ENCODE measurements around the gene RARA.
"Not testable (repeated sequence)": the region's sequence is repeated elsewhere in the genome, so short reads cannot be mapped to it uniquely, and the experiment has no call there.

Gene RARA

DNA sequence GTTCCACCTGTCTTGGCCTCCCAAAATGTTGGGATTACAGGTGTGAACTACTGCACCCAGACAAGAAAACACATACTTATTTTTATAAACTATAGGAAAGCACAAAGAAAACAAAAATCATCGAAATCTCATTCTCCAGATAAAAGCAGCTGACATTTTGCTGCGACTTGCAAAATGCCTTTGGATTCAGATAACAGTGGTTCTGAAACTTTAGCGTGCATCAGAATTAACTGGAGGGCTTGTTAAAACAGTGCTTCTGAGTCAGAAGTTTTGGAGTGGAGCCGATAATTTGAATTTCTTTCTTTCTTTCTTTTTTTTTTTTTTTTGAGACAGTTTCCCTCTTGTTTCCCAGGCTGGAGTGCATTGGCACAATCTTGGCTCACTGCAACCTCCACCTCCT lies 73.3 kb downstream of the RARA start:
- no peak for DNase-seq

DNA sequence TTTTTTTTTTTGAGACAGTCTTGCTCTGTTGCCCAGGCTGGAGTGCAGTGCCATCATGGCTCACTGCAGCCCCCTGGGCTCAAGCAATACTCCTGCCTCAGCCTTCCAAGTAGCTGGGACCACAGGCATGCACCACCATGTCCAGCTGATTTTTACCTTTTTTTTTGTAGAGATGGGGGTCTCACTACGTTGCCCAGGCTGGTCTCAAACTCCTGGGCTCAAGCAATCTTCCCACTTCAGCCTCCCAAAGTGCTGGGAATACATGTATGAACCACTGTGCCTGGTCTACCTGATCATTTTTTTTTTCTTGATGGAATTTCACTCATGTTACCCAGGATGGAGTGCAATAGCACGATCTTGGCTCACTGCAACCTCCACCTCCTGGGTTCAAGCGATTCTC lies 77.6 kb downstream of the RARA start:
- not testable (repeated sequence) for DNase-seq

DNA sequence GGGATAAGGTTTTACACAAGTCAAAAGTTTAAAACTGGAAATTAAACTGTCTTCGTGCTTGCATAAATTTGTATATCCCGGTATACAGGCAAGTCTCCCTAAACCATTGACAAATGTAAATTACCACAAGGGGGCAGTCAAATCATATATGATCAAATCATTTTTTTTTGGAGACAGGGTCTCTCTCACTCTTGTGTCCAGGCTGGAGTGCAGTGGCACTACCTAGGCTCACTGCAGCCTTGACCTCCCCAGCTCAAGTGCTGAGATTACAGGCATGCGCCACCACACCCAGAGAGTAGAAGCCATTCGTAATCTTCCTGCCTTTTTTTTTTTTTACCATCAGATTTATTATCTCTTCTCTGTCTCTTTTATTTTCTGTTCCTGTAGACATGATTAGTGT lies 90.2 kb downstream of the RARA start:
- DNase-seq: peak; percentile 31

DNA sequence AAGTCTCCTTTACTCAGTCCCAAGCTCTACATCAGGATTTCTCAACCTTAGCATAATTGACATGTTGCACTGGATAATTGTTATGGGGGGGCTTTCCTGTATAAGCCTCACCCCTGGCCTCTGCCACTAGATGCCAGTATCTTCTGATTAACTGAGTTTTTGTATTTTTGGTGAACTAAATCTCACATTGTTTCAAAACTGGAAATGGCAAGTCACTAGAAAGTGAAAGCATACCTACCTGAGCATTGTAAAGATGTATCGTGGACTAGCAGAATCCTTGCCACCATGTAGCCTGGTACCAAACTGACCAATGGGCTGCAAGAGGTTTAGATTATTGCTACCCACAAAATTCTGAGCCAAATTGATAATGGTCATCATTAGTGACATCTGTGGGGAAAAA lies 93.7 kb downstream of the RARA start:
- DNase-seq: no peak

DNA sequence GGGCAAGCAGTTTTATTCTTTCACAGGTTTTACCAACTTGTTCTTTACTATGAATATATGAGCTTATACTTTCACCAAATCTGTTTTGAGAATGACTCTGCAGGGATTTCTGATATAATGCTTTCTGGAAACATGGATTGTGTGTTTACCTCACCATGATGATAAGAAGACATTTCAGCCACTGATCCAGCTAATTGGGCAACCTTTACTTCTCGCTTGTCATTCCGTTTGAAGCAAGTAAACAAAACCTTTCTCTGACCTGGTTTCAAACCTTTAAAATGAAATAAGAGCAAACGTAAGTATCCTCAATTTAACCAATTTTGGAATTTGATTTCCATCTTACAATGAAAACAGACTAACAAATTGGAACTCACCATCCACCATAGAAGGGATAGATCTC lies 95.0 kb downstream of the RARA start:
- no peak for DNase-seq

Measured in NCI-H1092 treated with DMSO at 0.1 percent for 48 hours (cell line).